GM23248 (cell line): ENCODE measurements around the gene C1QB.

ENCODE experiments used
- EZH2 ChIP-seq: fragments of 200-600 bp; sonication (generic); IDR thresholded peaks from 2 replicates; pipeline ENCODE4 v1.6.1; 2018; ENCODE audit warnings: antibody characterized with exemption, mild to moderate bottlenecking; ENCODE audit not compliant: insufficient read depth, poor library complexity, severe bottlenecking
- EZH2phosphoT487 ChIP-seq: fragments of 200-600 bp; sonication (generic); IDR thresholded peaks from 2 replicates; pipeline ENCODE4 v1.6.1; 2018; ENCODE audit warnings: antibody characterized with exemption, moderate library complexity, mild to moderate bottlenecking, low read depth; ENCODE audit not compliant: insufficient read depth

GRCh38 chr1:22639286-22639685, 13.8 kb upstream of the C1QB start:
- TF ChIP-seq EZH2phosphoT487 (no peak), EZH2 (no peak)
